ENCODE data around the gene CD37.

CD37 gene

GRCh38 chr19:49383599-49383998 lies 48.4 kb downstream of the CD37 start:
- TF ChIP-seq CTCF (IDR thresholded peaks at IDR 0.05; ENCODE audit: control insufficient read depth, extremely low read depth, insufficient read depth): no peak
- no peak for DNase-seq (ENCODE audit: low read depth)
- H3K4me3 ChIP-seq (ENCODE audit: low read depth, low read length): no peak overlapping the region

GRCh38 chr19:49387936-49388372 lies 52.7 kb downstream of the CD37 start, which contains the start of gene KASH5:
KASH5 (plus strand) TSS chr19:49388249; CDS start chr19:49390884, 2,635 bp downstream.
- DNase-seq (ENCODE audit: low read depth): peak; percentile 56

GRCh38 chr19:49389406-49389805 lies 54.2 kb downstream of the CD37 start:
- TF ChIP-seq CTCF (IDR thresholded peaks at IDR 0.05; ENCODE audit: control insufficient read depth, extremely low read depth, insufficient read depth): no peak
- no peak for DNase-seq (ENCODE audit: low read depth)
- no peak overlapping the region for H3K4me3 ChIP-seq (ENCODE audit: low read depth, low read length)

More at GRCh38 chr19:49387936-49388372, 52.7 kb downstream of the CD37 start, which contains the start of gene KASH5:
- H3K4me3 ChIP-seq (ENCODE audit: low read depth, low read length): peak within 1 kb of the TSS; percentile 33
- no peak for TF ChIP-seq CTCF (IDR thresholded peaks at IDR 0.05; ENCODE audit: control insufficient read depth, extremely low read depth, insufficient read depth)
